A673 (cell line): ENCODE data around the gene SIGLEC8. TPM values are rescaled to one million over a fixed set of nuclear protein-coding genes. Genes with fewer than 3 reads are reported as not detected.

Source experiments
- BruUV-seq: library from RNA; stranded (reverse); fragments of 400-500 nt; replicated peaks from 2 replicates; lab custom pipeline; 2021; lab: Mats Ljungman, UMichigan
- CTCF ChIA-PET: fragments of 300-600 bp; sonication (Branson Sonifier 250); formaldehyde crosslinking; loops from one replicate; lab custom pipeline; 2022; ENCODE audit warnings: antibody characterized with exemption; lab: Charles Lee
- POLR2A ChIA-PET: fragments of 300-600 bp; sonication (Branson Sonifier 250); formaldehyde crosslinking; loops from one replicate; lab custom pipeline; 2022; ENCODE audit warnings: antibody characterized with exemption; ENCODE audit not compliant: low non-redundant PET; lab: Charles Lee
- DNase-seq: peaks from one replicate; pipeline ENCODE4 v3.0.0-alpha.2; 2015; ENCODE audit warnings: low spot score
- H3K27ac ChIP-seq: fragments of 200-600 bp; sonication (generic); 2 replicates; pipeline ENCODE4 v1.5.1; 2016; ENCODE audit warnings: mixed run types, low read depth, mild to moderate bottlenecking, mixed read lengths, antibody characterized with exemption, low read length; ENCODE audit not compliant: poor library complexity, severe bottlenecking
- H3K27me3 ChIP-seq: fragments of 200-600 bp; sonication (generic); replicated peaks from 2 replicates; pipeline ENCODE4 v1.6.1; 2017; ENCODE audit warnings: mixed run types, low read depth, mild to moderate bottlenecking, mixed read lengths, antibody characterized with exemption, low read length; ENCODE audit not compliant: insufficient read depth, poor library complexity
- H3K36me3 ChIP-seq: fragments of 200-600 bp; sonication (generic); 2 replicates; pipeline ENCODE4 v1.6.1; 2016; ENCODE audit warnings: mixed run types, mild to moderate bottlenecking, mixed read lengths, antibody characterized with exemption, low read length; ENCODE audit not compliant: insufficient read depth, poor library complexity, severe bottlenecking
- H3K4me1 ChIP-seq: fragments of 200-600 bp; sonication (generic); 2 replicates; pipeline ENCODE4 v1.6.1; 2017; ENCODE audit warnings: mixed run types, mild to moderate bottlenecking, mixed read lengths, antibody characterized with exemption, low read length; ENCODE audit not compliant: insufficient read depth, poor library complexity, severe bottlenecking
- H3K4me3 ChIP-seq: fragments of 200-600 bp; sonication (generic); 2 replicates; pipeline ENCODE4 v1.5.1; 2016; ENCODE audit warnings: low read depth, mixed run types, mild to moderate bottlenecking, mixed read lengths, low read length; ENCODE audit not compliant: poor library complexity, severe bottlenecking
- H3K9me3 ChIP-seq: fragments of 200-600 bp; sonication (generic); 2 replicates; pipeline ENCODE4 v1.6.1; 2016; ENCODE audit warnings: mixed run types, low read depth, mild to moderate bottlenecking, mixed read lengths, antibody characterized with exemption, low read length; ENCODE audit not compliant: poor library complexity, severe bottlenecking
- EZH2 ChIP-seq: fragments of 200-600 bp; sonication (generic); IDR thresholded peaks from 2 replicates; pipeline ENCODE4 v1.6.1; 2017; ENCODE audit warnings: borderline replicate concordance, low read depth, mild to moderate bottlenecking, mixed read lengths, antibody characterized with exemption, low read length; ENCODE audit not compliant: poor library complexity, severe bottlenecking
- intact Hi-C: fragments of 100-400 bp; cut with micrococcal nuclease; formaldehyde crosslinking; loops from one replicate; pipeline ENCODE4 v1.10.0; 2022; ENCODE audit not compliant: unreplicated experiment
- total RNA-seq: library from RNA; stranded (reverse); gene quantifications from 2 replicates; pipeline ENCODE4 v1.2.3, GENCODE V29; 2021
- TF ChIP-seq, protein P1 (sequence below): fragments of 300-800, 200-600 bp; sonication (generic); conservative IDR thresholded peaks from 2 replicates; pipeline ENCODE4 v1.5.1; 2017; ENCODE audit warnings: low read depth, mild to moderate bottlenecking, antibody characterized with exemption, low read length, moderate library complexity, mixed read lengths

The SIGLEC8 gene
- total RNA-seq, 1 experiment from 2014 or later, result not detected

DNA sequence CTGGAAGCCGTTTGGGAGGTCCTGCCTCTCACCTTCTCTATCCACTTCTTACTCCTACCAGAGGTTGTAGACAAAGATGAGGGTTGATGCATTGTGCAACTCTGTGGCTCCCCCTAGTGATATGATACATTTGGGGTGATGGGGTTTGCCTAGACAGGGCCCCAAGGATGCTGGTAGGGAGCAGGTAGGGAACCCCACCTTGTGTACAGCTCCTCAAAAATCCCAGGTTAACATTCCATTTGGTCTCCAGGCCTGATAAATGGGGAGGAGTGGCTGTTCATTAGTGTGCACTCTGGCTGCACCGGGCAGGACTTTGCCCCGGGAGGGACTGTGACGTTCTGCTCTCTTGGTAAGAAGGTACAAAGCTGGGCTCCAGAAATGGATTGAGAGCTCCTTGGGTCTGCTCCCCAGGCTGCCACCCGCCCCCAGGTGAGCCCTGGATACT lies 19.2 kb downstream of the SIGLEC8 start:
- POLR2A ChIA-PET, result no interaction called here
- BruUV-seq, result no TSS peak

GRCh38 chr19:51434456-51434855 lies 23.8 kb downstream of the SIGLEC8 start:
- Histone ChIP-seq H3K27ac (no peak overlapping the region), H3K9me3 (no peaks in the 10 kb centered on the region), H3K36me3 (no peaks in the 10 kb centered on the region), H3K27me3 (peaks cover 46% of the 10 kb centered on the region), H3K4me3 (no peak overlapping the region), H3K4me1 (no peaks in the 10 kb centered on the region)
- TF ChIP-seq, protein P1, sequence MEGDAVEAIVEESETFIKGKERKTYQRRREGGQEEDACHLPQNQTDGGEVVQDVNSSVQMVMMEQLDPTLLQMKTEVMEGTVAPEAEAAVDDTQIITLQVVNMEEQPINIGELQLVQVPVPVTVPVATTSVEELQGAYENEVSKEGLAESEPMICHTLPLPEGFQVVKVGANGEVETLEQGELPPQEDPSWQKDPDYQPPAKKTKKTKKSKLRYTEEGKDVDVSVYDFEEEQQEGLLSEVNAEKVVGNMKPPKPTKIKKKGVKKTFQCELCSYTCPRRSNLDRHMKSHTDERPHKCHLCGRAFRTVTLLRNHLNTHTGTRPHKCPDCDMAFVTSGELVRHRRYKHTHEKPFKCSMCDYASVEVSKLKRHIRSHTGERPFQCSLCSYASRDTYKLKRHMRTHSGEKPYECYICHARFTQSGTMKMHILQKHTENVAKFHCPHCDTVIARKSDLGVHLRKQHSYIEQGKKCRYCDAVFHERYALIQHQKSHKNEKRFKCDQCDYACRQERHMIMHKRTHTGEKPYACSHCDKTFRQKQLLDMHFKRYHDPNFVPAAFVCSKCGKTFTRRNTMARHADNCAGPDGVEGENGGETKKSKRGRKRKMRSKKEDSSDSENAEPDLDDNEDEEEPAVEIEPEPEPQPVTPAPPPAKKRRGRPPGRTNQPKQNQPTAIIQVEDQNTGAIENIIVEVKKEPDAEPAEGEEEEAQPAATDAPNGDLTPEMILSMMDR, result no peak
- no peak for TF ChIP-seq EZH2
- CTCF ChIA-PET, result no interaction called here
- BruUV-seq, result no TSS peak
- POLR2A ChIA-PET, result no interaction called here
- no peak for DNase-seq
- intact Hi-C loops, result no loop called here

More for the DNA sequence above, 19.2 kb downstream of the SIGLEC8 start:
- intact Hi-C loops, result no loop called here
- no peak for TF ChIP-seq EZH2
- TF ChIP-seq, protein P1, result peak; percentile 55
- Histone ChIP-seq H3K27me3 (peaks cover 57% of the 10 kb centered on the region), H3K4me3 (no peak overlapping the region), H3K36me3 (no peaks in the 10 kb centered on the region), H3K27ac (no peak overlapping the region), H3K4me1 (no peaks in the 10 kb centered on the region), H3K9me3 (no peaks in the 10 kb centered on the region)
- DNase-seq, result peak; percentile 23
- CTCF ChIA-PET, result no interaction called here

DNA sequence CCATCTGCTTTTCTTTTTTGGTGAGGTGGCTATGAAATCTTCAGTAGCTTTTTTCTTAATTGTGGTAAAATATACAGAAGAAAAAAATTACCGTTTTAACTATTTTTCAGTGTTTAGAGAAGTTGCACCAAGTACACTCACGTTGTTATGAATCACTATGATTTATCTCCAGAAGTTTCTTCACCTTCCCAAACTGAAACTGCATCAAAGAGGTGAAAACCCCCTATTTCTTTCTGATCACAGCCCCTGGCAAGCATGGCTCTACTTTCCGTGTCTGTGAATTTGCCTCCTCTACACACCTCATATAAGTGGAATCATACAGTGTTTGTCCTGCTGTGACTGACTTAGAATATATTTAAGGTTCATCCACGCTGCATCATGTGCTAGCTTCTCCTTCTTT lies 25.2 kb downstream of the SIGLEC8 start:
- Histone ChIP-seq H3K4me1 (no peaks in the 10 kb centered on the region), H3K27me3 (peaks cover 57% of the 10 kb centered on the region), H3K9me3 (no peaks in the 10 kb centered on the region), H3K36me3 (no peaks in the 10 kb centered on the region), H3K4me3 (no peak overlapping the region), H3K27ac (no peak overlapping the region)
- intact Hi-C loops, result no loop called here
- ChIA-PET CTCF (no interaction called here), POLR2A (no interaction called here)
- no peak for TF ChIP-seq EZH2
- TF ChIP-seq, protein P1, result no peak
- DNase-seq, result no peak
- no TSS peak for BruUV-seq
